ENCODE data around the gene TEX11.

The TEX11 gene

DNA sequence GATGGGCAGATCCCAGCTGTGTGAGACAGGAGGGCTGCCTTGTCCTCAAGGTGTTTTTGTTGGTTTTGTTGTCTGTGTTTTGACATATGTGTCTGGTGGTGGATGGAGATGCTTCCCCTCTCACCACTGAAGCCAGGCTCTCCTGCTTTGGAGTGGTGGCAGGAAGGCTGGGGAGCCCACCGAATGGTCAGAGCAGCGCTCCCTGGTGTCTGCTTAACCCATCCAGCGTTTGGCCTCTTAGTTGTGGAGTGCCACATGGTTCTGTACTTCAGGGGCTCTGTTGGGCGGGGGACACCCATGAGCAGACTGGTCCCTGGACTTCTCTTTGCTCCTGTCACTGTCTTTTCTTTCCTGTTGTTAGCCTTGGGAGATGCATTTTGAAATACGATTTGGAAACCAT lies 412.0 kb downstream of the TEX11 start:
- no peak for DNase-seq (ENCODE audit: low spot score)

DNA sequence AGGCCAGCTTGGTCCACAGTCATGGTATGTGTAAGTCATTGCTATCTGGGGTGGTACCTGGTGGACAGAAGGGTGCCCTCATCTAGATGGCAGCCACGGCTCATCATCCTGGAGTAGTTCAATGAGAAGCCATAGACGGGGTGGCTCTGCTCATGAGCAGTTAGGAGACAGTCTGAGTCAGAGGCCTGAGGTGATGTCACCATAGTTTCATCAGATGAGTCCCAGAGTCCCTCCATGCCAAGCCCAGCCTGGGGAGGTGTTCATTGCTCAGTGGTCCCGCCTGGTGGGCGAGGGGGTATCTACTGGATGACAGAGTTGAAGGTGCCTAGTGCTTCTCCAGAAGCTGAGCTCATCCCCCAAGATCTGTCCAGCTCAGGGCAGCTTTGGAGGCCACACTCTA lies 414.1 kb downstream of the TEX11 start:
- no peak for DNase-seq (ENCODE audit: low spot score)

DNA sequence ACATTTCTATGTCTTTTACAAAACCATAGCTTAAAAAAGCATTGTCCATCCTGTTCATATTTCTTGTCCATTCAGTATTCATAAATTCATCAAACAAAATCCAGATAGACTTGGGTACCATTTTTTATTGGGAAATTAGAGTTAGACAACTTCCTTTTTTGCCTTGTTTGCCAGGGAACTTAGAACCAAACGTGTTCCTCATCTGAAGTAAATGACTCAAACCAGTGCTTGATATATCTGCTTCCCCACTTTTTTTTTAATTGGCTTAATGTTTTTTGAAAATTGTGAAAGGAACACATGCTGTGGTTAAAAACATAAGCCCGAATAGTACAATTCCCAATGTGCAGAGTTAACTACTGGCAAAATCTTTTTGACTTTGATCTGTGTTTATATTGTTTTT lies 419.7 kb downstream of the TEX11 start:
- no peak for DNase-seq (ENCODE audit: low spot score)

DNA sequence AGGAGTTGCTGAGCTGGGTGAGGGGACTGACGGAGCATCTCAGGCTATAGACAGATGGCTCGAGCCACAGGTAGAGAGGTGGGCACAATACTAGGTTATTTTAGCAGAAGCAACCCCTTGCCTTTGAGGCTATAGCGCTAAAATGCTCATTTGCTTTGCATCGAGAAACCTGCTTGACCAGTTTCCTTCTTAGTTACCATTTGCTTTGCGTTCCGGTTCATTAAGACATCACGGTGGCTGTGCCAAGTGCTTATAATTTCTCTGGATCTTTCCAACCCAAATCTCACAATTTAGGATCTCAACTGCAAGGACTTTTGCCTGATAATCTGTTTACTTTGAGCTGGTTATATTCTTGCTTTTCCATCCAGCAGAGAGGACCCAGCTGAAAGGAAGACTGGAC lies 423.0 kb downstream of the TEX11 start:
- no peak for DNase-seq (ENCODE audit: low spot score)

DNA sequence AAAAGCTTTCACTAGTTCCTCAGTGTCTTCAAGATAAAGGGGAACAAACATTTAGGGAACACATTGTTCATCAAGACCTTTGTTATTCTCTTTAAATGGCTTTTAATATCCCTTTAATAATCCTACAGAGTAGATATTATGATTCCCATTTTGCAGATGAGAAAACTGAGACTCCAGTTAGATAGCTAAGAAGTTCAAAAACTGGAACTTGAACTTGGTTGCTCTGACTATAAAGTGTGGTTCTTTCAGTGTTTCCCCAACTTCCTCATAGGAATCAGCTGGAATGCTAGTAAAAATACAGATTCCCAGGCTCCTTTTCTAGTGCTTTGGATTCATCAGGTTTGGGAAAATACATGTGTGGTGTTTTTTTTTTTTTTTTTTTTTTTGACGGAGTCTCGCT lies 426.2 kb downstream of the TEX11 start:
- DNase-seq (ENCODE audit: low spot score) = no peak

DNA sequence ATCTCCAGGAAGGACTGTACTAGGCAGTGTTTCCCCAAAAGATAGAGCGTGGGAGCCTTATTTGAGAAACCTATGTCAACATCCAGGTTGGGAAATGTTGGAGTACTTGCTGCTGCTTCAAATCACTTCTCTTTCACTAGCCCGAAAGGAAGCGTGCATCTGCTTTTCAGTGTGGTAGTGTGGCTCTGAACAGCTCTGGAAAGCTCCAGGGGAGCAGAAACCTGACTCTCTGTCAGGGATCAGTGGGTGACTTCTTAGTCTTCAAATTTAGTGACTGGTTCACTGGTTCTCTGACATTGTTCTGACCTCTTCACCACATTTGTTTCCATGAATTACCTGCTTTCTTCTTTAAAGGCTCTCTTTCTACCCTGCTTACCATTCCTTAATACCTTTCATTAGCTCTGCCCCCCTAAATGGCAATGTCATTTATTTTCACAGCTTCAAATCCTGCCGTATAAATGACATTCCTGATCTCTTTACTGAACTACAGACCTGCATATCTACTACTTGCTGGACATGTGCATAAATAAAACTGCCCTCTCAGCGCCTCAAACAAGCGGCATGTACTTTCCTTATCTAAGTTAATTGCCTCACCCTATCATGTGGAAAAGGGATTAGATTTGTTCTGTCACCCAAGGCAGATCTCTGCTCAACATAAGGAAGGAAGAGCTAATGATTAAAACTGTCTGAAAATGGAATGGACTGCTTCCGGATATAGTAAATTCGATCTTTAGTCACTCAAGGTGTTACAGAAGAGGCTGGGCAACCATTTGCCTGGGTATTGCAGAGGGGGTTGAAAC lies 426.8 kb downstream of the TEX11 start:
- DNase-seq (ENCODE audit: low spot score) = no peak

DNA sequence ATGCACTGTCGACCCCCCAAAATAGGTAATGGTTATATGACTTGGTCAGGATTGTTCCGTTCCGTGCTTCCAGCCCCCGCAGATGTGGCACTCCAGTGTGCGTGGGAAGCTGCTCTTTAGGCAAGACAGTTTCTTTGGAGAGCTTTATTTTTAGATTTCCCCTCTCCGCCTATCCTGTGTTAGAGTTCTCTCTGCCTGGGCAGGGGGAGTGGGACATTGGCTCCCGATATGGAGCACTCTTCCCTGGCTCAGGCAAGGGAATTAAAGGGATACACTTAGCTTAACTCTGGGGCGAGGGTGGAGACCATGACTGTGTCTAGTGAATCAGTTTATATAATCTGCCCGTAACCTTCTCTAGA lies 427.9 kb downstream of the TEX11 start:
- DNase-seq (ENCODE audit: low spot score) = no peak

DNA sequence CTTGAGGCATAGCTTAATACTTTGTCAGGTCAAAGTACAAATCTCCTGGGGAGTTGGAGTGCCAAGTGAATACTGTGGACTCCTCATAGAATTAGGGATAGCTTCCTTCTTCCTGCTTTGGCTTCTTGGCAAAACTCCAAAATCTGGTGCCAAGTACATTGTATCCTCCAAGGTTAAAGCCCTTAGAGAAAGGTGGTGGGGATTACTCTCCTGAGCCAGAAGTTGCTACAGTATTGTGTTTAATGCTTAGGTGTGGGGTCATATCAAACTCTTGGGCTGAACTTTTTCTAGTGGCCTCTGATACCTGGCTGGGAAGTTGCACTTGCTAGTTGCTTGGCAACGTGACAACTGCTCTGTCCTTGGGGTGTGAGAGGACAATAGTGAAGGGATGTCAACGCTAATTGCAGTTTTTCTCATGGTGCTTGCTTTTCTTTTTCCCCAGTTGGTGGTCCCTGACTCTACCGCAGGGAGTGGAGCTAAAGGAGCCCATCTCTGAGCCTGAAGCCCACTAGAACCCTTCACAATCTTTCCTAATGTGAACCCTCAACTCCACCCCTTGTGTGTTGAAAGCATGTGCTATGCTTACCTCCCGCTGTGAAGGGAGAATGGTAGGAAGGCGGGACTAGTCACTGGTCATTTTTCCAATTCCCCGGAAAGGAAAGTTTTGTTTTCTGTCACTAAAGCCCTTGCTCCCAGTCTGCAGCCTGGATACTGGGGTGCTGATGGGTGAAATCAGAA lies 428.4 kb downstream of the TEX11 start:
- no peak for DNase-seq (ENCODE audit: low spot score)

DNA sequence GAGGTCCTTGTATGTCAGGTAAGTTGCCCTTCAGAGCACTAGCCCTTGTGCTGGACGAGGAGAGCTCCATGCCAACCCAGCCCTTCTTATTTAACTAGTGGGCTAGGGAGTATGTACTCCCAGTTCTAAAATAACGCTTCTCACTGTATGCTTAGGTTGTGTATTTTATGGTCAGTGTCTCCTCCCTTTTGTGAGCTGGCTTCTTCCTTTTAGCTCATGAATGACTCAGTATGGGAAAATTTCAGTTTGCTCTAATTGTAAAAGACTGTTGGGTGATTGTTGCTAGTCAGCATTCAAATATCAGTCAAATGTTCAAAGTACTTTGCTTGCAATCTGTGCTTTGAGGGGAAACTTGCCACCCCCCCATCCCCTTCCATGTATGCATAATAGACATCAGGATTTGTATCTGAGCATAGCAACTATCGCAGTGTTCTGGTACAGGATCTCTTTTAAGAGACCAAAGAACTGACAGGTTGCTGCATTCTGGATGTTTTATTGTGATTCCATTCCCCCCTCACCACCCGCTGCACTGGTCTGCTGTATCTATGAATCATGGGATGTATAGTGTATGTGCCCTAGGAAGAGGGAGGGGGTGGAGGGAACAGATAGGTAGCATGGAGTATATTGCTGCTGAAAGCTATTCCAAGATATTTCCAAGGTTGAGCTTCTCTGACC lies 429.1 kb downstream of the TEX11 start:
- peak; percentile 56 for DNase-seq (ENCODE audit: low spot score)

Measured in AG20443 (cell line).